ENCODE results near the gene RASGRP1.

RASGRP1 gene

GRCh38 chr15:38558372-38559059 lies 6.1 kb downstream of the RASGRP1 start:
- TF ChIP-seq CTCF (IDR thresholded peaks at IDR 0.05) = no peak

GRCh38 chr15:38557921-38558320 lies 6.7 kb downstream of the RASGRP1 start:
- peaks cover 55% of the 10 kb centered on the region for H3K4me1 Mint-ChIP-seq
- H3K9me3 Mint-ChIP-seq = no peaks in the 10 kb centered on the region
- no peak for TF ChIP-seq CTCF (IDR thresholded peaks at IDR 0.05)
- H3K36me3 Mint-ChIP-seq (ENCODE audit: low read depth) = no peaks in the 10 kb centered on the region
- H3K27ac Mint-ChIP-seq = no peak overlapping the region
- no peak overlapping the region for H3K4me3 Mint-ChIP-seq
- peaks cover 17% of the 10 kb centered on the region for H3K27me3 Mint-ChIP-seq (ENCODE audit: low read depth, poor library complexity)
- no peak for DNase-seq

More at GRCh38 chr15:38558372-38559059, 6.1 kb downstream of the RASGRP1 start:
- Mint-ChIP-seq H3K27ac (no peak overlapping the region), H3K36me3 (ENCODE audit: low read depth) (no peaks in the 10 kb centered on the region), H3K4me3 (no peak overlapping the region), H3K9me3 (no peaks in the 10 kb centered on the region), H3K4me1 (peaks cover 52% of the 10 kb centered on the region), H3K27me3 (ENCODE audit: low read depth, poor library complexity) (peaks cover 23% of the 10 kb centered on the region)
- no peak for DNase-seq

- H3K27ac Mint-ChIP-seq = no peak overlapping the region
- H3K9me3 Mint-ChIP-seq = no peaks in the 10 kb centered on the region
- TF ChIP-seq CTCF (IDR thresholded peaks at IDR 0.05) = no peak
- H3K36me3 Mint-ChIP-seq (ENCODE audit: low read depth) = no peaks in the 10 kb centered on the region
- H3K27me3 Mint-ChIP-seq (ENCODE audit: low read depth, poor library complexity) = peaks cover 6% of the 10 kb centered on the region
- no peak overlapping the region for H3K4me3 Mint-ChIP-seq
- no peak for DNase-seq
- H3K4me1 Mint-ChIP-seq = peaks cover 55% of the 10 kb centered on the region
These were observed 8.8 kb downstream of the RASGRP1 start for GRCh38 chr15:38555686-38556334.

GRCh38 chr15:38554354-38554753 lies 10.3 kb downstream of the RASGRP1 start:
- Mint-ChIP-seq H3K9me3 (no peaks in the 10 kb centered on the region), H3K4me1 (peaks cover 49% of the 10 kb centered on the region), H3K4me3 (no peak overlapping the region), H3K36me3 (ENCODE audit: low read depth) (no peaks in the 10 kb centered on the region), H3K27me3 (ENCODE audit: low read depth, poor library complexity) (no peaks in the 10 kb centered on the region), H3K27ac (no peak overlapping the region)
- DNase-seq = no peak
- no peak for TF ChIP-seq CTCF (IDR thresholded peaks at IDR 0.05)

GRCh38 chr15:38553071-38553470 lies 11.5 kb downstream of the RASGRP1 start:
- DNase-seq = no peak
- Mint-ChIP-seq H3K4me1 (peaks cover 37% of the 10 kb centered on the region), H3K4me3 (no peak overlapping the region), H3K27me3 (ENCODE audit: low read depth, poor library complexity) (peaks cover 4% of the 10 kb centered on the region), H3K9me3 (no peaks in the 10 kb centered on the region), H3K27ac (no peak overlapping the region), H3K36me3 (ENCODE audit: low read depth) (no peaks in the 10 kb centered on the region)
- TF ChIP-seq CTCF (IDR thresholded peaks at IDR 0.05) = no peak
